SK-N-SH (cell line): Measurements from ENCODE around the gene NUP62CL.

Experiments
- CHD2 ChIP-seq: fragments of 150-350 bp; IDR thresholded peaks from 2 replicates; pipeline ENCODE4 v1.6.1; 2018; ENCODE audit warnings: low read length; ENCODE audit not compliant: partially characterized antibody
- RAD21 ChIP-seq: IDR thresholded peaks from 2 replicates; pipeline ENCODE4 v1.6.1; 2012; ENCODE audit warnings: mild to moderate bottlenecking, low read length
- RCOR1 ChIP-seq: fragments of 150-350 bp; IDR thresholded peaks from 2 replicates; pipeline ENCODE4 v1.6.1; 2017; ENCODE audit warnings: antibody characterized with exemption, low read length
- TF ChIP-seq, protein P1 (sequence below): fragments of 200-600 bp; sonication (generic); IDR thresholded peaks from 2 replicates; pipeline ENCODE4 v1.6.1; 2017; ENCODE audit warnings: antibody characterized with exemption, mild to moderate bottlenecking, moderate library complexity
- TF ChIP-seq, protein P2 (sequence below): IDR thresholded peaks from 2 replicates; pipeline ENCODE4 v1.6.1; 2012; ENCODE audit warnings: mild to moderate bottlenecking, low read depth, low read length, moderate library complexity
- TF ChIP-seq, protein P3 (sequence below): fragments of 150-350 bp; IDR thresholded peaks from 2 replicates; pipeline ENCODE4 v1.6.1; 2017; ENCODE audit warnings: antibody characterized with exemption, low read length, low read depth, borderline replicate concordance

DNA sequence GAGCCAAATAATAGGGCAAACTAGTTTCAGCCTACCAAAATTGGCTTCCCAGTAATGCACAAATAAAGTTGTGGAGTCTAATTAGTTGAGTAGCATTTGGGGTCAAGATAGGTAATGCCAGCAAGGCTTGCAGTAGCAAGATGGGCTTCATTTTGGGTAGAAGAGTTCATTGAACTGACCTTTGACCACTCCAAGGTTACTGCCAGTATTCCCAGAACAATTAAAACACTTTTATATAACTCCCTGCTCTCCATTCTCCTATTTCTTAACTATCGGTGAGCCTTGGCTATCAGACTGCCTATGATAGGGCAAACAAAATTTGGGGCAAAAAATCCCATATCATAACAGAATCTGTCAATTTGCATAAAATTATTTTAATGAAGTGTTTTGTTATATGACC is 7.2 kb upstream of the NUP62CL start:
- TF ChIP-seq, protein P1, sequence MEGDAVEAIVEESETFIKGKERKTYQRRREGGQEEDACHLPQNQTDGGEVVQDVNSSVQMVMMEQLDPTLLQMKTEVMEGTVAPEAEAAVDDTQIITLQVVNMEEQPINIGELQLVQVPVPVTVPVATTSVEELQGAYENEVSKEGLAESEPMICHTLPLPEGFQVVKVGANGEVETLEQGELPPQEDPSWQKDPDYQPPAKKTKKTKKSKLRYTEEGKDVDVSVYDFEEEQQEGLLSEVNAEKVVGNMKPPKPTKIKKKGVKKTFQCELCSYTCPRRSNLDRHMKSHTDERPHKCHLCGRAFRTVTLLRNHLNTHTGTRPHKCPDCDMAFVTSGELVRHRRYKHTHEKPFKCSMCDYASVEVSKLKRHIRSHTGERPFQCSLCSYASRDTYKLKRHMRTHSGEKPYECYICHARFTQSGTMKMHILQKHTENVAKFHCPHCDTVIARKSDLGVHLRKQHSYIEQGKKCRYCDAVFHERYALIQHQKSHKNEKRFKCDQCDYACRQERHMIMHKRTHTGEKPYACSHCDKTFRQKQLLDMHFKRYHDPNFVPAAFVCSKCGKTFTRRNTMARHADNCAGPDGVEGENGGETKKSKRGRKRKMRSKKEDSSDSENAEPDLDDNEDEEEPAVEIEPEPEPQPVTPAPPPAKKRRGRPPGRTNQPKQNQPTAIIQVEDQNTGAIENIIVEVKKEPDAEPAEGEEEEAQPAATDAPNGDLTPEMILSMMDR: no peak
- TF ChIP-seq CHD2 (no peak), RCOR1 (no peak), RAD21 (no peak)
- TF ChIP-seq, protein P2, sequence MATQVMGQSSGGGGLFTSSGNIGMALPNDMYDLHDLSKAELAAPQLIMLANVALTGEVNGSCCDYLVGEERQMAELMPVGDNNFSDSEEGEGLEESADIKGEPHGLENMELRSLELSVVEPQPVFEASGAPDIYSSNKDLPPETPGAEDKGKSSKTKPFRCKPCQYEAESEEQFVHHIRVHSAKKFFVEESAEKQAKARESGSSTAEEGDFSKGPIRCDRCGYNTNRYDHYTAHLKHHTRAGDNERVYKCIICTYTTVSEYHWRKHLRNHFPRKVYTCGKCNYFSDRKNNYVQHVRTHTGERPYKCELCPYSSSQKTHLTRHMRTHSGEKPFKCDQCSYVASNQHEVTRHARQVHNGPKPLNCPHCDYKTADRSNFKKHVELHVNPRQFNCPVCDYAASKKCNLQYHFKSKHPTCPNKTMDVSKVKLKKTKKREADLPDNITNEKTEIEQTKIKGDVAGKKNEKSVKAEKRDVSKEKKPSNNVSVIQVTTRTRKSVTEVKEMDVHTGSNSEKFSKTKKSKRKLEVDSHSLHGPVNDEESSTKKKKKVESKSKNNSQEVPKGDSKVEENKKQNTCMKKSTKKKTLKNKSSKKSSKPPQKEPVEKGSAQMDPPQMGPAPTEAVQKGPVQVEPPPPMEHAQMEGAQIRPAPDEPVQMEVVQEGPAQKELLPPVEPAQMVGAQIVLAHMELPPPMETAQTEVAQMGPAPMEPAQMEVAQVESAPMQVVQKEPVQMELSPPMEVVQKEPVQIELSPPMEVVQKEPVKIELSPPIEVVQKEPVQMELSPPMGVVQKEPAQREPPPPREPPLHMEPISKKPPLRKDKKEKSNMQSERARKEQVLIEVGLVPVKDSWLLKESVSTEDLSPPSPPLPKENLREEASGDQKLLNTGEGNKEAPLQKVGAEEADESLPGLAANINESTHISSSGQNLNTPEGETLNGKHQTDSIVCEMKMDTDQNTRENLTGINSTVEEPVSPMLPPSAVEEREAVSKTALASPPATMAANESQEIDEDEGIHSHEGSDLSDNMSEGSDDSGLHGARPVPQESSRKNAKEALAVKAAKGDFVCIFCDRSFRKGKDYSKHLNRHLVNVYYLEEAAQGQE: no peak
- TF ChIP-seq, protein P3, sequence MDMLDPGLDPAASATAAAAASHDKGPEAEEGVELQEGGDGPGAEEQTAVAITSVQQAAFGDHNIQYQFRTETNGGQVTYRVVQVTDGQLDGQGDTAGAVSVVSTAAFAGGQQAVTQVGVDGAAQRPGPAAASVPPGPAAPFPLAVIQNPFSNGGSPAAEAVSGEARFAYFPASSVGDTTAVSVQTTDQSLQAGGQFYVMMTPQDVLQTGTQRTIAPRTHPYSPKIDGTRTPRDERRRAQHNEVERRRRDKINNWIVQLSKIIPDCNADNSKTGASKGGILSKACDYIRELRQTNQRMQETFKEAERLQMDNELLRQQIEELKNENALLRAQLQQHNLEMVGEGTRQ: no peak
